ENCODE measurements around the gene RANBP17.

The RANBP17 gene

DNA sequence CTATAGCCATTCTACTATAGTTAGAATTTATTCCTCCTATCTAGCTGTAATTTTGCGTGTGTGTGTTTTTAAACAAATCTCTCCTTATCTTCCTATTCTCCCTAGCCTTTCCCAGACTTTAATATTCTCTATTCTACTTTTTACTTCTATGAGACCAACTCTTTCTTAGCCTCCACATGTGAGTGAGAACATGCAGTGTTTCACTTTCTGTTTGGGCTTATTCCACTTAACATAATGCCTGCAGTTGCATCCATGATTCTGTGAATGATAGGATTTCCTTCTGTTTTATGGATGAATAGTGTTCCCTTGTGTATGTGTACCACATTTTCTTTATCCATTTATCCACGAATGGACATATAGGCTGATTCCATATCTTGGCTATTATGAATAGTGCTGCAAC is 254.9 kb downstream of the RANBP17 start:
- Histone ChIP-seq H3K36me3 (ENCODE audit: insufficient read depth, low read length) (no peaks in the 10 kb centered on the region), H3K9ac (ENCODE audit: low read depth, low read length) (no peak overlapping the region), H3K9me3 (ENCODE audit: control insufficient read depth, insufficient read depth, low read length) (no peaks in the 10 kb centered on the region), H3K4me1 (ENCODE audit: insufficient read depth, low read length) (no peaks in the 10 kb centered on the region)

- no peak overlapping the region for H3K9ac ChIP-seq (ENCODE audit: low read depth, low read length)
- H3K9me3 ChIP-seq (ENCODE audit: control insufficient read depth, insufficient read depth, low read length): no peaks in the 10 kb centered on the region
- no peaks in the 10 kb centered on the region for H3K36me3 ChIP-seq (ENCODE audit: insufficient read depth, low read length)
- H3K4me1 ChIP-seq (ENCODE audit: insufficient read depth, low read length): no peaks in the 10 kb centered on the region
Measured at GRCh38 chr5:171120986-171121622, 259.3 kb downstream of the RANBP17 start.

GRCh38 chr5:171121638-171122037 is 259.8 kb downstream of the RANBP17 start:
- H3K9ac ChIP-seq (ENCODE audit: low read depth, low read length): no peak overlapping the region
- H3K4me1 ChIP-seq (ENCODE audit: insufficient read depth, low read length): no peaks in the 10 kb centered on the region
- H3K36me3 ChIP-seq (ENCODE audit: insufficient read depth, low read length): no peaks in the 10 kb centered on the region
- no peaks in the 10 kb centered on the region for H3K9me3 ChIP-seq (ENCODE audit: control insufficient read depth, insufficient read depth, low read length)

DNA sequence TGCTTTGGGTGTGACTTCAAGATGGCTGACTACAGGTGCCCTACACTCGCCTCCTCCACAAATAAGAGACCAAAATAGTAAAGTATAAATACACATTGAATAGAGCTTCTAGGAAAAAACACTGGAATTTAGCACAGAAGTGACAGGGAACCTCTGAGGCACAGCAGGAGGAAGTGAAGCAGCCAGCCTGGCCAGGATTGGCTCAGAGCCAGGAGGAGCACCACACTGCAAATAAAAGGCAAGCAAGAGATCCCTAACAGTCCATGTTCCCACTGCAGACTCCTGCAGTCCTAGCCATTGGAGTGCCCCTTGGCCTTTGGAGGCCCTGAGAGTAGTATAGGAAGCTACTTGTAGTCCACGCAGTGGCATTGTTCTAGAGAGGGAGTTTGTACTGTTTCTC is 260.6 kb downstream of the RANBP17 start:
- H3K9ac ChIP-seq (ENCODE audit: low read depth, low read length): no peak overlapping the region
- H3K4me1 ChIP-seq (ENCODE audit: insufficient read depth, low read length): no peaks in the 10 kb centered on the region
- no peaks in the 10 kb centered on the region for H3K36me3 ChIP-seq (ENCODE audit: insufficient read depth, low read length)
- no peaks in the 10 kb centered on the region for H3K9me3 ChIP-seq (ENCODE audit: control insufficient read depth, insufficient read depth, low read length)

DNA sequence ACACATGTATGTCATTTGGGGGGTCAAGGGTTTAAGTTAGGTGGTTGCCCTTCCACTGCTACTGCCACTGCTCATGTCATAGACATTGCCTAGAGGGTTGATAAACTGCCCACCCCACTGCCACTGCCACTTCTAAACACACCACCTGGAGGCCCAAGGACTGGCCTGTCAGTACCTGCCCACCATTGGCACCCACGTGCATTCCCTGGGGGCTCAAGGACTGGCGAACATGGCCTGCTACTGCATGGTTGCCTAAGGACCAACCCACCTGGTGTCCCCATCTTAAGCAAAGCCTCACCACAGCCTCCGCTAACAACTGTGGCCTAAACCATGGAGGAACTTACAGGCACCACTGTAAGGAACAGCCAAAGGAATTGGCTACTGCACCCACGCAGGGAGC is 261.6 kb downstream of the RANBP17 start:
- Histone ChIP-seq H3K9me3 (ENCODE audit: control insufficient read depth, insufficient read depth, low read length) (no peaks in the 10 kb centered on the region), H3K36me3 (ENCODE audit: insufficient read depth, low read length) (no peaks in the 10 kb centered on the region), H3K4me1 (ENCODE audit: insufficient read depth, low read length) (no peaks in the 10 kb centered on the region), H3K9ac (ENCODE audit: low read depth, low read length) (no peak overlapping the region)

DNA sequence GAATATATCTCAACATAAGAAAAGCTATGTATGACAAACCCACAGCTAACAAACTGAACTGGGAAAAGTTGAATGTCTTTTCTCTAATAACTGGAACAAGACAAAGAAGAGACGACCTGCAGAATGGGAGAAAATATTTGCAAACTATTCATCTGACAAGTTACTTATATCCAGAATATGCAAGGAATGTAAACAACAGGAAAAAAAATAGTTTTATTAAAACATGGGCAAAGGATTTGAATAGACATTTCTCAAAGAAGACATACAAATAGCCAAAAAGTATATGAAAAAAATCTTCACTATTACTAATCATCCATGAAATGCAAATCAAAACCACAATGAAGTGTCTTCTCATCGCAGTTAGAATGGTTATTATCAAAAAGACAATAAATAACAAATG is 265.5 kb downstream of the RANBP17 start:
- Histone ChIP-seq H3K9me3 (ENCODE audit: control insufficient read depth, insufficient read depth, low read length) (no peaks in the 10 kb centered on the region), H3K36me3 (ENCODE audit: insufficient read depth, low read length) (no peaks in the 10 kb centered on the region)

GRCh38 chr5:171128136-171128535 is 266.3 kb downstream of the RANBP17 start:
- no peak overlapping the region for H3K9ac ChIP-seq (ENCODE audit: low read depth, low read length)
- H3K9me3 ChIP-seq (ENCODE audit: control insufficient read depth, insufficient read depth, low read length): no peaks in the 10 kb centered on the region
- H3K36me3 ChIP-seq (ENCODE audit: insufficient read depth, low read length): no peaks in the 10 kb centered on the region
- no peaks in the 10 kb centered on the region for H3K4me1 ChIP-seq (ENCODE audit: insufficient read depth, low read length)

More for the DNA sequence above, 265.5 kb downstream of the RANBP17 start:
- Histone ChIP-seq H3K9ac (ENCODE audit: low read depth, low read length) (no peak overlapping the region), H3K4me1 (ENCODE audit: insufficient read depth, low read length) (no peaks in the 10 kb centered on the region)

DNA sequence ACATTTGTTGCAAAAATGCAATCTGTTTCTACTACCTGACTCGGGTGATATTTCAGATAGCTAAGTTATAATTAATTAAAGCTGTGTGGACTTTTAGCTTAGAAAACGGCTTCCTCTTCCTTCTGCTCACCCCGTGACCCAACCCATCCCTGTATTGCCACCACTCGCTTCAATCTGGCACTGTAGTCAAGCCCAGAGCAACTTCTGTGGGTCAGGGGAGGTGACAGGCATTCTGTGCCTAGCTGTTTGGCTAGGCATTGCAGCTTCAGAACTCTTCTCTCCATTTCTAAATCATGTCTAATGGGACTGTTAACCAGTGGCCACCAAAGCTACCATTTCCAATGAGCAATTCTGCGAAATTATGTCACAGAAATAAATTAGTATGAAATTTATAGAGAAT is 267.5 kb downstream of the RANBP17 start:
- no peaks in the 10 kb centered on the region for H3K36me3 ChIP-seq (ENCODE audit: insufficient read depth, low read length)
- no peak overlapping the region for H3K9ac ChIP-seq (ENCODE audit: low read depth, low read length)
- no peaks in the 10 kb centered on the region for H3K9me3 ChIP-seq (ENCODE audit: control insufficient read depth, insufficient read depth, low read length)
- H3K4me1 ChIP-seq (ENCODE audit: insufficient read depth, low read length): no peaks in the 10 kb centered on the region

- no peaks in the 10 kb centered on the region for H3K4me1 ChIP-seq (ENCODE audit: insufficient read depth, low read length)
- H3K9me3 ChIP-seq (ENCODE audit: control insufficient read depth, insufficient read depth, low read length): no peaks in the 10 kb centered on the region
- no peak overlapping the region for H3K9ac ChIP-seq (ENCODE audit: low read depth, low read length)
- H3K36me3 ChIP-seq (ENCODE audit: insufficient read depth, low read length): no peaks in the 10 kb centered on the region
Measured at GRCh38 chr5:171131497-171131896, 269.7 kb downstream of the RANBP17 start.

GRCh38 chr5:171137768-171138525 is 276.1 kb downstream of the RANBP17 start:
- H3K9me3 ChIP-seq (ENCODE audit: control insufficient read depth, insufficient read depth, low read length): no peaks in the 10 kb centered on the region
- no peaks in the 10 kb centered on the region for H3K36me3 ChIP-seq (ENCODE audit: insufficient read depth, low read length)
- H3K9ac ChIP-seq (ENCODE audit: low read depth, low read length): no peak overlapping the region
- H3K4me1 ChIP-seq (ENCODE audit: insufficient read depth, low read length): no peaks in the 10 kb centered on the region

- Histone ChIP-seq H3K4me1 (ENCODE audit: insufficient read depth, low read length) (no peaks in the 10 kb centered on the region), H3K9ac (ENCODE audit: low read depth, low read length) (no peak overlapping the region), H3K36me3 (ENCODE audit: insufficient read depth, low read length) (no peaks in the 10 kb centered on the region), H3K9me3 (ENCODE audit: control insufficient read depth, insufficient read depth, low read length) (no peaks in the 10 kb centered on the region)
Measured at GRCh38 chr5:171139227-171139626, 277.4 kb downstream of the RANBP17 start.

DNA sequence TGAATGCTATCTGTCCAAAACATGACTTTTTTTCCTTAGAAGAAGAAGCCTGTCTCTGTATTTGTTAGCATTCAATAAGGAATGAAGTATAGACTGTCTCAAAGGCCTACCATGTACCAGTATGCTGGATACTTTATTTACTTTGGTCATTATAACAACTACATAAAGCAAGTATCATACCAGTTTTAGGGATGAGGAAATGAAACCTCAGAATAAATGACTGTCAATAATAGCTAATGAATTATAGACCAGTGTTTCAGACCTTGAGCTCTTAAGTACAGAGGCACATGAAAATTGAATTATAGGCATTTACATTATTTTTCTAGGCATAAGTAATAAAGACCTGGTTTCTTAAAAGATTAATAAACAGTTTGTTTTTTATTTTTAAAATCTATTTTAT is 280.8 kb downstream of the RANBP17 start:
- Histone ChIP-seq H3K36me3 (ENCODE audit: insufficient read depth, low read length) (no peaks in the 10 kb centered on the region), H3K9me3 (ENCODE audit: control insufficient read depth, insufficient read depth, low read length) (no peaks in the 10 kb centered on the region), H3K4me1 (ENCODE audit: insufficient read depth, low read length) (no peaks in the 10 kb centered on the region), H3K9ac (ENCODE audit: low read depth, low read length) (no peak overlapping the region)

DNA sequence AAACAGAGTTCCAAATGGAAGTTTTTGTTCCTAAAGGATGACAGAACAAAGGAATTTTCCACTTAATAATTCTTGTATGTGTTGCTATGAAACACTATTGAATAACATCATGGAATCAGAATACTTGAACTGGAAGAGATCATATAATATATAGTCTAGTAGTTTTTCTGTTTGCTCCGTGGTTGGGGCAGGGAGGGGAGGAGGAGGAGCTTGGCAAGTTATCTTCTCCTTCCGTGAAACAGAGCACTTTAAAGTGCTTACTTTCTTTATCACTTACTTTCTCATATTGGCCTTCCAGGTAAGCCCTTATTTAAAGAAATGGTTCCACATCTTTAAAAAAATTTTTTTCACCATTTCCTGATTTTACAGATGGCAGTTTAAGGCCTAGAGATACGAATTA is 281.4 kb downstream of the RANBP17 start:
- no peaks in the 10 kb centered on the region for H3K9me3 ChIP-seq (ENCODE audit: control insufficient read depth, insufficient read depth, low read length)
- H3K36me3 ChIP-seq (ENCODE audit: insufficient read depth, low read length): no peaks in the 10 kb centered on the region
- H3K4me1 ChIP-seq (ENCODE audit: insufficient read depth, low read length): no peaks in the 10 kb centered on the region
- H3K9ac ChIP-seq (ENCODE audit: low read depth, low read length): no peak overlapping the region

- H3K4me1 ChIP-seq (ENCODE audit: insufficient read depth, low read length): no peaks in the 10 kb centered on the region
- no peaks in the 10 kb centered on the region for H3K9me3 ChIP-seq (ENCODE audit: control insufficient read depth, insufficient read depth, low read length)
- H3K36me3 ChIP-seq (ENCODE audit: insufficient read depth, low read length): no peaks in the 10 kb centered on the region
- H3K9ac ChIP-seq (ENCODE audit: low read depth, low read length): no peak overlapping the region
Measured at GRCh38 chr5:171143926-171144325, 282.1 kb downstream of the RANBP17 start.

DNA sequence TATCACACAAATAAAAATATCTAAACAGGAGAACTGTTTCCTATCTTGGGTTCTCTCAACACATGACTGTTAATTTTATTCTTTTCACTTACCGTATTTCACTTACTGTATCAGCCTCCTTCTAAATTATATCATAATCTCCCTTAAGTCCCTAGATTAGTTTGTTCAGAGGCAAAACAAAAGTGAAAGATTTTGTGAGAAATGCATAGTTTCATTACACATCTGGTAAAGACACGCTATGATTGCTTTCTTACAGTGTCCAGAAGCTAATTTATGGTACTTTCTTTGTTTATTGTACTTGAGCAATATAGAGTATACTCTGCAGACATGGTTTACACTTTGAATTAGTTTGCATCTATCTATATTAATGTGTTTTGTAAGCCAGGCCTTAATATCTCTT is 287.5 kb downstream of the RANBP17 start:
- Histone ChIP-seq H3K9me3 (ENCODE audit: control insufficient read depth, insufficient read depth, low read length) (no peaks in the 10 kb centered on the region), H3K36me3 (ENCODE audit: insufficient read depth, low read length) (no peaks in the 10 kb centered on the region), H3K9ac (ENCODE audit: low read depth, low read length) (no peak overlapping the region), H3K4me1 (ENCODE audit: insufficient read depth, low read length) (peaks cover 9% of the 10 kb centered on the region; the same call in 1 of the 2 replicates)
